ENCODE results near the gene FDX2. TPM values are rescaled to one million over a fixed set of nuclear protein-coding genes. Genes with fewer than 3 reads are reported as not detected.

FDX2 gene
- total RNA-seq, 2 donors from 2014 or later, result 10.2 to 11.4 TPM

DNA sequence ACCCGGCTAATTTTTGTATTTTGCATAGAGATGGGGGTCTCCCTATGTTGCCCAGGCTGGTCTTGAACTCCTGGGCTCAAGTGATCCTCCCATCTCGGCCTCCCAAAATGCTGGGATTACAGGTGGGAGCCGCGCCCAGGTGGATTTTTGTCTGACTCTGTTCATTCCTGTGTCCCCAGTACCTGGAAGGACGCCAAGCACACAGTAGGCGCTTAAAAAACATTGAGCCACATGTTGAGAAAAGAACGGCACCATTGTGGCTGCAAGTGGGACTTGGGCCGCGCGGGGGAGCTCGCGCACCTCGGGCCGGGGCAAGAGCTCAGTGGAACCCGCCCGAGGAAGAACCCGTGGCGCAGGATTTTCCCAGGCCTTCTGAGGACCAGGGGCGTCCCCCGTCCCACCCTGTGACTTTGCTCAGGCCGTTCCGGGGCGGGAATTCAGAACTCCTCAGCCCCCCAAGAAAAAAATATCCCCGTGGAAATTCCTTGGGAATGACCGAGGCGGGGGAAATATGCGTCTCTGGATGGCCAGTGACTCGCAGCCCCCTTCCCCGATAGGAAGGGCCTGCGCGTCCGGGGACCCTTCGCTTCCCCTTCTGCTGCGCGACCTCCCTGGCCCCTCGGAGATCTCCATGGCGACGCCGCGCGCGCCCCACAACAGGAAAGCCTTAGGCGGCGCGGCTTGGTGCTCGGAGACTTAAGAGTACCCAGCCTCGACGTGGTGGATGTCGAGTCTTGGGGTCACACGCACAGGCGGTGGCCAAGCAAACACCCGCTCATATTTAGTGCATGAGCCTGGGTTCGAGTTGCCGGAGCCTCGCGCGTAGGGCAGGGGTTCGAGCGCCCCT, 46.3 kb downstream of the FDX2 start:
- intact Hi-C loops (cut with DNase I), result loop anchor here (2.0 kb wide), 2 partner anchors 119 to 121 kb away; no protein-coding TSS in a partner anchor
- DNase-seq (ENCODE audit: low spot score), result peak; percentile 97

DNA sequence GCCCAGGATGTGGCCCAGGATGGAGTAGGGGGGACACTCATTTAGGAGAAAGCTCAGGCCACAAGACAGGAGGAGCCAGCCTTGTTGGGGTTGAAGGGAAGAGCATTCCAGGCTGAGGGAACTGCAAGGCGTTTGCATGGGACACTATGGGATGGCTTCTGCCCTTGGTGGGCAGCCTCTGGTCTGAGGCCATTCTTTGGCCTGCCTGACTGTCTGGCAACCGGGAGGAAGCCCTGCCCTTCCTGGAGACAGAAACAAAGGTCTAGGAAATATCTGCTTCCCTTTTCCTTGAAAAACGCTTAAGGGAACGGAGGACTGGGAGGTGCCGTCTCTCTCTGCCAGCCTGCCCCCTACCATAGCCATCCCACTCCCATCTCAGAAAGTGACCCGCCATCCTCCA, 47.7 kb downstream of the FDX2 start:
- no peak for DNase-seq (ENCODE audit: low spot score)
- intact Hi-C loops (cut with DNase I), result loop anchor here (2.0 kb wide), 2 partner anchors 121 to 123 kb away; no protein-coding TSS in a partner anchor

DNA sequence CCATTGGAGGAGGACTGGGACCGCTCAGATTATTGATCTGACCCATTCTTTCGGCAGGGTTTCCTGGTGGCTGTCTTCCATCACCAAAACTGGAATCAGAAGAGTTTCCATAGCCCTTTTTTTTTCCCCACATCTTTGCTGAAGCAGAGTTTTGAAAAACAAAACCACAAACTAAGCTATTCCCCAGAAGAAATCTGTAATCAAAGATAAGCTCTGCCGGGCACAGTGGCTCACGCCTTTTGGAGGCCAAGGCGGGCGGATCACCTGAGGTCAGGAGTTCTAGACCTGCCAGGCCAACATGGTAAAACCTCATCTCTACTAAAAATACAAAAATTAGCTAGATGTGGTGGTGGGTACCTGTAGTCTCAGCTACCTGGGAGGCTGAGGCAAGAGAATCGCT, 49.1 kb downstream of the FDX2 start:
- no peak for DNase-seq (ENCODE audit: low spot score)
- intact Hi-C loops (cut with DNase I), result no loop called here

- intact Hi-C loops (cut with DNase I), result no loop called here
- no peak for DNase-seq (ENCODE audit: low spot score)
Measured at GRCh38 chr19:10262771-10263170, 53.0 kb downstream of the FDX2 start.

GRCh38 chr19:10260141-10260584, 55.7 kb downstream of the FDX2 start:
- DNase-seq (ENCODE audit: low spot score), result no peak
- intact Hi-C loops (cut with DNase I), result no loop called here

Other genes with a start within 250 kb of the FDX2 start
- 10 to 100 TPM; 21.7 to 26.0 TPM for gene SHFL, start 229.7 kb downstream of the FDX2 start, total RNA-seq
- not detected for gene ANGPTL6, start 213.3 kb downstream of the FDX2 start, total RNA-seq
- 10 to 100 TPM; 21.9 to 27.8 TPM for gene PPAN, start 209.7 kb downstream of the FDX2 start, total RNA-seq
- 1 to 10 TPM; 6.3 to 6.5 TPM for gene P2RY11, start 204.3 kb downstream of the FDX2 start, total RNA-seq
- 100 to 1,000 TPM; 140 to 157 TPM for gene EIF3G, start 196.1 kb downstream of the FDX2 start, total RNA-seq
- gene DNMT1, start 121.1 kb downstream of the FDX2 start, total RNA-seq, result 10 to 100 TPM; 43.2 to 59.2 TPM
- gene S1PR2, start 84.7 kb downstream of the FDX2 start, total RNA-seq, result 10 to 100 TPM; 16.3 to 17.7 TPM
- gene MRPL4, start 63.8 kb downstream of the FDX2 start, total RNA-seq, result 10 to 100 TPM; 26.2 to 28.2 TPM
- 10 to 100 TPM; 21.0 to 21.9 TPM for gene ICAM1, start 44.9 kb downstream of the FDX2 start, total RNA-seq
- gene ICAM4, start 29.1 kb downstream of the FDX2 start, total RNA-seq, result under 1 TPM in 1 of 2 donors, not detected in 1; 0.57 TPM
- gene ICAM5, start 26.1 kb downstream of the FDX2 start, total RNA-seq, result under 1 TPM; 0.33 to 0.83 TPM
- 1 to 10 TPM; 1.1 to 1.2 TPM for gene ZGLP1, start 6.2 kb downstream of the FDX2 start, total RNA-seq
- 10 to 100 TPM; 17.5 to 19.0 TPM for gene RAVER1, start 17.5 kb upstream of the FDX2 start, total RNA-seq
- gene ICAM3, start 23.6 kb upstream of the FDX2 start, total RNA-seq, result 10 to 100 TPM in 1 of 2 donors, 1 to 10 TPM in 1; 7.9 to 10.6 TPM
- gene TYK2, start 64.6 kb upstream of the FDX2 start, total RNA-seq, result 10 to 100 TPM; 67.1 to 69.3 TPM
- gene CDC37, start 87.5 kb upstream of the FDX2 start, total RNA-seq, result 100 to 1,000 TPM; 106 to 109 TPM
- 10 to 100 TPM; 10.9 to 12.8 TPM for gene PDE4A, start 104.5 kb upstream of the FDX2 start, total RNA-seq
- 10 to 100 TPM; 37.4 to 48.1 TPM for gene KEAP1, start 187.3 kb upstream of the FDX2 start, total RNA-seq
- not detected for gene S1PR5, start 201.4 kb upstream of the FDX2 start, total RNA-seq
- 10 to 100 TPM; 14.2 to 14.8 TPM for gene ATG4D, start 227.9 kb upstream of the FDX2 start, total RNA-seq
- 10 to 100 TPM; 15.1 to 16.5 TPM for gene KRI1, start 250.0 kb upstream of the FDX2 start, total RNA-seq

Data from posterior vena cava (tissue), 2 donors.